Measurements from ENCODE around the gene RAET1G.
A peak's percentile ranks its signal among the peaks of the same experiment; 100 is the strongest.
"Not testable (repeated sequence)": the region's sequence is repeated elsewhere in the genome, so short reads cannot be mapped to it uniquely, and the experiment has no call there.

RAET1G gene

DNA sequence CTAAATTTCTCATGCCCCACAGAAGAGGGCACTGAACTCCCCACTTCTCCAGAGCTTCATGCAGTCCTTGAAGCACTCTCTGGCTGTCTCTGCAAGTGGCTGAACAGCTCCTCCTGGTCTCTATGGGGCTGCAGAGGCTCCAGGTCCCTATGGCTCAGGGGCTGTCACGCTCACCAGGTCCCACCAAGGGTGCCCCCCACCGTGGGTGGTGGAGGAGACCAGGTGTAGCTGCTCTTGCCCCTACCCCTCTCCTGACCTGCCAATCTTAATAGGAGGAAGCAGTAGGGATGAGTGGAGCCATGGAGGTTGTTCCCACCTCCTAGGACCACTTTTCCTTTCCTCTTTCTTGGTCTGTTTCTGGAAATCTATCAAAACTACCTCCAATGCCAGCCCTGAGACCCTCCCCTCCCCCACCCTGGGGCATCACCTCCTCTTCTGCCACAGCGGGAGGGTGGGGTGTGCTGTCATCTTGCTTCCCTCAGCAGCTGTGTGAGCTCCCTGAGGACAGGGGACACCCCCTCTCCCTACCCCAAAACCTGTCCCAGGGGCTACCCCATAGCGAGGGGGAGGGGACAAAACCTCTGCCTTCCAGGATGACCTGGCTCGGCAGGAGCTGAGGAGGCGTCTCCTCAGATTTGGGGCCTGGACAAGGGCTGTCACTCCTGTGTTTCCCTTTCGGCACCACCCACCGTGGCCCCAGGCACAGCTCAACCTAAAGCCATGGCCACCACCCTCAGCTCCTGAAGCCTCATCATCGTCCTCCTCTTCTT lies 13.0 kb downstream of the RAET1G start:
- no peak for DNase-seq

DNA sequence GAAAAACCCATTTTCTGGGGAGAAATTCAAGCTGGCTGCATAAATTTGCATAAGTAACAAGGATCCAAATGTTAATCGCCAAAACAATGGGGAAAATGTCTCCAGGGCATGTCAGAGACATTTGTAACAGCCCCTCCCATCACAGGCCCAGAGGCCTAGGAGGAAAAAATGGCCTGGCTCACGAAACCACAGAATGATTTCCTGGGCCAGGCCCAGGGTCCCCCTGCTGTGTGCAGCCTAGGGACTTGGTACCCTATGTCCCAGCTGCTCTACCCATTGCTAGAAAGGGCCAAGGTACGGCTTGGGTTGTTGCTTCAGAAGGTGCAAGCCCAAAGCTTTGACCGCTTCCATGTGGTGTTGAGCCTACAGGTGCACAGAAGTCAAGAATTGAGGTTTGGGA lies 14.4 kb downstream of the RAET1G start:
- not testable (repeated sequence) for DNase-seq

DNA sequence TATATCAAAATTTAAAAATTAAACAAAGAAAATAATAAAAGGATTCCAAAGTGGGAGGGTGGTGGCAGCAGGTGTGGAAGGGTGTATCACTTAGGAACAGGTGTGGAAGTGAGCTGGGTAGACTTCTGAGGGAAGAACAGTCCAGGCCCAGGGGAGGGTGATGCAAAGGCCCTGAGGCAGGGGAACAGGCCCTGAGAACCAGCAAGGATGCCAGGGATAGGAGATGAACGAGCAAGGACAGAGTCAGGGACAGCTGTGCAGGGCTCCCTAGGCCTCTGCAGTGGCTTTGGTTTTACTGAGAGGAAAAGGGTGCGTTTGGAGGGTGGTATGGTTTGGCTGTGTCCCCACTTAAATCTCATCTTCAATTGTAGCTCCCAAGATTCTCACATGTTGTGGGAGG lies 15.6 kb downstream of the RAET1G start:
- no peak for DNase-seq

DNA sequence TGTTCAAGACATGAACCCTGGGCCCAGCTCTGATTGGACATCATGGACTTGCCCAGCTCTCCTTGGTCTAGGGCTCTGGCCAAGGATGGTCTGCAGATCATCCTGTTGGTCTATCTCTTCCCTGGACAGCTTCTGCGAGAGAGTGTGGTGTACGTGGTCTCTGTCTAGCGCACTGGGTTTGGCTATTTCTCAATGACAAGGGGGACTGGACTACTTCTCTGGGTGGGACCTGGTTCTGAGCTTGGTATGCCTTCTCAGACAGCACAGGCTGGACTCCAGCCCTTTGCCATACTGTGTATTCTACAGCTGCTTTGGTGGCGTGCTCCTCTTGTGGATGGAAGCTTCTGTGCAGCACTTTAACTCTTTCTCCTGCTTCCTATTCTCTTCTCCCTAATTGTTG lies 16.5 kb downstream of the RAET1G start:
- DNase-seq: no peak

DNA sequence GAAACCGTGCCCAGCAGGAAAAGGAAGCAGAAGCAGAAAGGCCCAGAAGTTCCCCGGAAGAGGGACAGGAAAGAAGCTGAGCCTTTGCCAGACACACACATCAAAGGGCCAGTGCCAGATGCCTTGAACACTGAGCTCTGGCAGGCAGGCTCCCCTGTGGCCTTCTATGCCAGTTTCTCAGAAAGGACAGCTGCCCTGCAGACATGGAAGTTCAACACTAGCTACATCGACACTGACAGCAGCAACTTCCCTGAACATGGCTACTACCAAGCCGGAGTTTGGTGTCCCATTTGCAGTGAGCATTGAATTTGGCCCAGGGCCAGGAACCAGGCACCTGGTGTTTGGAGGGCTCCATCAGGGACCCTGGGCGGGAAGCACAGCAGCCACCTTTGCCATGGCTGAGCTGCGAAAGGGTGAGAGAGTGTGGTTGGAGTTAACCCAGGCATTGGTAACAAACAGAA lies 17.0 kb downstream of the RAET1G start:
- no peak for DNase-seq

DNA sequence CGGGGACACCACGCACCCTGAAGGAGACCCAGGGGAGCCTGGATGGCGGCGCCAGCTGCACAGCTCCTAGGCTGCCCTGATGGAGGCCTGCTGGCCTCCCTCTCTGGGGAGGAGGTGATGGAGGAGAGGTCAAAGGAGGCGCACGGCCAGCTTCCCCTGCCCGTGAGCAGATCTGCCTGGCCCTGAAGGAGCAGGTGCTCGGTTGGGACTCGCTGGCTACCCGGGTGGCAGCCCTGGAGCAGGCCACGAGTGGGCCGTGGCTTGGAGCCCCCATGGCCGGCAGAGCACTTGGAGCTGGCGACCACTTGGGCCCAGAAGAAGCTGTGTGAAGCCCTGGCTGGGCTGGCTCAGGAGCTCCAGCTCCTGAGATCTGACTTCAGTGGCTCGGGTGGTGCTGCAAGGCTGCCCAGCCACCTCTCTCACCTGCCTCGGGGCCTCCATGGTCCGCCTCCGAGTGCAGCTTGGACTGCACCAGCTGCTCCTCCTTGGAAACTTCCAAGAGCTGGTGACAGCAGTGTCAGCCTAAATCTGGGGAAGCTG lies 17.5 kb downstream of the RAET1G start:
- DNase-seq: no peak

DNA sequence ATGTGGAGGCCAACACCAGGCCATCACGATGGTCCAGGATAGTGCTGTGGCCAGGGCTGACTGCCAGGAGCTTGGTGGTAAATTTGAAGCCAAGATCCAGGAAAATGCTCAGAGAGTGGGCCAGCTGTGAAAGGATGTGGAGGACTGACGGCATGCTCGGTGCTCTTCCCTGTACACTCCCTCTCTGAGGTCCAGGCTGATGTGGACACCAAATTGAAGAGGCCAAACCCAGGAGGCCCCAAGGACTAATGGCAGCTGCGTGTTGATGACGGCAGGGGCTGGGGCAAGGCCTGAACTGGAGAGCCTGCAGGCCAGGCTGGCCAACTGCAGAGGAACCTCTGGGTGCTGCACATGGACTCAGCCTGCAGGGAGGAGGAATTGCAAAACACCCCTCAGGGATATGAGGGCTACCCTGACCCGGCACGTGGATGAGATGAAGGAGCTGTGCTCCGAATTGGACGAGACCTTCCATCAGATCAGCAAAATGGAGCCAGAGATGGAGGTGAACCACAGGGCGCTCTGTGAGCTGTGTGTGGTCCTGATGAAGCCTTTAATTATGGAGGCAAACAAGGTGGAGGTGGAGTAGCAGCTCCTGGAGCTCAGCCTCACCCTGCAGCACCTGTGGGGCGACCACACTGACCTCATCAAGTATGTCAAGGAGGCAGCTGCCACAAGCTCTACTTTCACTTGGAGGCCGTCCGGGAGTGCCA lies 18.1 kb downstream of the RAET1G start:
- no peak for DNase-seq

DNA sequence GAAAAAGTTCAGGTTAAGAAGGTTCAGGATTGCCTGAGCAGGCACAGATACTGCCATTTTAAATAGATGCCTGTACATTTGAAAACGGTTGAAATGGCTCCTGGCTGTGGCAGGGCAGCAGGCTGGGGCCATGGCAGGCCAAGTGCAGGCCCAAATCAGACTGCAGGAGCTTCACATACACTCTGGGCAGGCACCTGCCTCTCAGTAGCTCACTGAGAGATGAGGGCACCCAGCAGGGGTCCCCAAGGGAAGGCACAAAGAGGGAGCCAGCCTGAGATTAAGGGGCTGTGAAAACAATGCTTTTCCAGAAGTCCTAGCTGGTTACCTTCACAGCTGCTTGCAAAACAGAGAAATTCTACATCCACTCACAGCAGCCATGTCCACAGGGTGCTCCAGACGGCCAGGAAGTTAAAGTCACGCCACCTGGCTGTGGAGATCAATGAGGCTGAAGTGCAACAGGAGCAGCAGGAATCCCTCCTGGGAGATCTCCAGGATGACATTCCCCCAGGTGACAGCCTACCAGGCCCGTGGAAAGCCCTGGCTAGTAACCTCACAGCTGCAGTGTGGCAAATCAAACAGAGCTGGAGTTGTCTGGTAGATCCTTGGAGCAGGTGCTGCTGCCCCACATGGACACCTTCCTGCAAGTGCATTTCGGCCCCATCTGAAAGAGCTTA lies 18.8 kb downstream of the RAET1G start:
- peak; percentile 12 for DNase-seq

DNA sequence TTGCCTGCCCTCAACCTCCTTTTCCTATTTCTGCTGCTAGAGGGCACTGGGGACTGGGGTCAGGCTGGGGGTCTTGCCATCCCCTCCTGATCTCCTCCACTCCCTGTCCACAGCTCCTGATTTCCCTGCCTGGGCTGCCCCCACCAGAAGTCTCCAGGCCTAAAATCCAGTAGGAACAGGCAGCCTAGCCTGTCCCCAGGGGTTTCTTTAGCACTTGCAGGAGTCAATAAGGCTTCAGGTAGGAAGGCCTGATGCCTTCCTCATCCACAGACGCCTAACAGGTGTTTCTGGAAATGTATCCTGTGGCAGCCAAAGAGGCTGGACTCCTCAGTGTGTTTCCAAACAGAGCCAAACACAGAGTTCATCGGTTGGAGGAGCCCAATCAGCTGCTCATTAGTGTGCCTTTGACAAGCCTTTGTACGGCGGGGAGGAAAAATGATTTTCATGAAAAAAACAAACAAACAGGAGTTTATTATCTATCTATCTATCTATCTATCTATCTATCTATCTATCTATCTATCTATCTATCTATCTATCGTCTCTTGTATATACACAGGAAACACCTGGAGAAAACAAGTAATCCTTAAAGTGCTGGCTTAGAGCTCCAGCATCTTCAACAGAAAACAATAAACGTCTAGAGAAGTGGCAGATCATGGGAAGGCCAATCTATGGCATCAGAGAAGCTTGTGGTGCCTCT lies 21.3 kb downstream of the RAET1G start:
- no peak for DNase-seq

DNA sequence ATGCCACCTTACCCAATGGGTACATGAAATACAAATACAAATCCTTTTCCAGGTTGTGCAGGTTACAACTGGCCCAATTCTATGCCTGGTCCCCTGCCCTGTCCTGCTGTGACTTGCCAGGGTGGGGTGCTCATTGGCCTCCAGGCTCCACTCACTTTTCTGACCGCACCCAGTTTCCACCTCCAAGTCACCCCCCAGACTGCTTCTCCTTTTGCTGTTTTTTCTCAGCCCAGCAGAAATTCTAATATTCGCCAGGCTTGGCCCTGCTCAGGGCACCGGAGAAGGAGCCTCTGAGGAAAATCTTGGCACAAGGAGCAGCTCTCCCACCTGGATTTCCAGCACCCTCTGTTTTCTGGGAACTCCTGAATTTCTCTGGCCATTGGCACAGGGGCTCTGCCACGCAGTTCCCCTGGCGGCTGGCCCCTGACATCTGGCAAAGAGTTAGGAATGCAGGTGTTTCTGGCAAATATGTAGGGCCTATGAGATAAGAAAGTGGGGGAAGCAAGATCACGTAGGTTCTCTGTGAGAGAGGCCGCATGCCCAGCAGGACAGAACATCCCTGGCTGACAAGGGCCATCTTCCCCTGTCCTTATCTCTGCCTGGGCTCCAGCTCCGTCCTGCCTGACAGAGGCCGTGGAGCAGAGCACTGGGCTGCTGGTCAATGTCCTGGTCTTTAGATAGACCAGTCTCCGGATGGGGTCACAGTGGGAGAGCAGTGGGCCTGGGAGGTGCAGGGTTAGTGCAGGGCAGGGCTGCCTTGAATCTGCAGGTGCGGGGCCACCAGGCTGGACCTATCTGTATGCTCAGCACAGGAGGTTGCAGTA lies 22.1 kb downstream of the RAET1G start:
- DNase-seq: no peak

DNA sequence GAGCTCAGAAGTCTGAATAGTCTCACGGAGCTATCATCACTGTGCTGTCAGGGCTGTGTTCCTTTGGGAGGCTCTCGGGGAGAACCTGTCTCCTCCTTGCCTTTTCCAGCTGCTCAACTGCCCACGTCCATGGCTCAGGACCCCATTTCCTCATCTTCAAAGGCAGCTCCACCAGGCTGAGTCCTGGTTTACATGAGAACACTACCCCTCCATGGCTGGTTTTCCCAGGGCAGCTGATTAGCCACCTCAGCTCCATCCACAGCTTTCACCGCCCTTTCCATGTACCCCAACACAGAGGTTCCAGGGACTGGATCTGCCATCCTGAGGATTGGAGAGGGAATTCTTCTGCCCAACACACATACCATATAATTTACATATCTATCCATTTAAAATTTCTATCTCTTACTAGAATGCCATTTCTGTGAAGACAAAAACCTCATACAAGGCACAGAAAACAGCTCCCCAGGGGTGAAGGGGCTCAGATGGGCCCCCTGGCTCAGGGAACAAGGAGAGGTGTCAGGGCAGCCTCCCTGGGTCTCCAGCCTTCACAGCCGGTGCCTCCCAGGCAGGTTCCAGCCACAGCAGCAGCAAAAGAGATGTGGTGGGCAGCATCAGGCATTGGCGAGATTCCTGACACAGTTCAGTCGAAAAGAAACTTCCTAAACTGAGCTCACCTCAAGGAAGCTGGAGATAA lies 22.8 kb downstream of the RAET1G start:
- no peak for DNase-seq

DNA sequence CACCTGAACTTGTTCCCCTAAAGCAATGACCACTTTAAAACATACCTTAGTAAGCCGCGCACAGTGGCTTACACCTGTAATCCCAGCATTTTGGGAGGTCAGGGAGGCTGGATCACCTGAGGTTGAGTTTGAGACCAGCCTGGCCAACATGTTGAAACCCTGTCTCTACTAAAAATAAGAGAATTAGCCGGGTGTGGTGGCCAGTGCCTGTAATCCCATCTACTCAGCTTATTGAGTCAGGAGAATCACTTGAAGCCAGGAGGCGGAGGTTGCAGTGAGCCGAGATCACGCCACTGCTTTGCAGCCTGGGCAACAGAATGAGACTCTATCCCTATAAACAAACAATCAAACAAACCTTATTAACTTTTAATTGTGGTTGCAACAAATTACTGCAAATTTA lies 23.4 kb downstream of the RAET1G start:
- DNase-seq: no peak

DNA sequence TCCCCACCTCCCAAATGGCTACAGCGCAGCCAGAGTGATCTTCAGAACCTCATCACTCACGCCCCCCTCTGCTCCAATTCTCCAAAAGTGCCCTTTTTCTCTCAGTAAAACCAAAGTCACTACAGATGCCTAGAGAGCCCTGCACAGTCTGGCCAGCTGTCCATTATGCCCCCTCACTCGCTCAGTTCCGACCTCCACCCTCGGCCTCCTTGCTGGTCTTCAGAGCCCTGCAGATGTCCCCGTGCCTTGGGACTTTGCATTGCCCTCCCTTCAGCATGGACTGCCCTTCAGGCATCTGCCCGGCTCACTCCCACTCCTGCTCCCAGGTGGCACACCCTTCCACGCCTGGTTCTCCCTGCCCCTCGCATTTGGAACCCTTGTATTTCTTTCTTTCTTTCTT lies 24.0 kb downstream of the RAET1G start:
- DNase-seq: no peak

DNA sequence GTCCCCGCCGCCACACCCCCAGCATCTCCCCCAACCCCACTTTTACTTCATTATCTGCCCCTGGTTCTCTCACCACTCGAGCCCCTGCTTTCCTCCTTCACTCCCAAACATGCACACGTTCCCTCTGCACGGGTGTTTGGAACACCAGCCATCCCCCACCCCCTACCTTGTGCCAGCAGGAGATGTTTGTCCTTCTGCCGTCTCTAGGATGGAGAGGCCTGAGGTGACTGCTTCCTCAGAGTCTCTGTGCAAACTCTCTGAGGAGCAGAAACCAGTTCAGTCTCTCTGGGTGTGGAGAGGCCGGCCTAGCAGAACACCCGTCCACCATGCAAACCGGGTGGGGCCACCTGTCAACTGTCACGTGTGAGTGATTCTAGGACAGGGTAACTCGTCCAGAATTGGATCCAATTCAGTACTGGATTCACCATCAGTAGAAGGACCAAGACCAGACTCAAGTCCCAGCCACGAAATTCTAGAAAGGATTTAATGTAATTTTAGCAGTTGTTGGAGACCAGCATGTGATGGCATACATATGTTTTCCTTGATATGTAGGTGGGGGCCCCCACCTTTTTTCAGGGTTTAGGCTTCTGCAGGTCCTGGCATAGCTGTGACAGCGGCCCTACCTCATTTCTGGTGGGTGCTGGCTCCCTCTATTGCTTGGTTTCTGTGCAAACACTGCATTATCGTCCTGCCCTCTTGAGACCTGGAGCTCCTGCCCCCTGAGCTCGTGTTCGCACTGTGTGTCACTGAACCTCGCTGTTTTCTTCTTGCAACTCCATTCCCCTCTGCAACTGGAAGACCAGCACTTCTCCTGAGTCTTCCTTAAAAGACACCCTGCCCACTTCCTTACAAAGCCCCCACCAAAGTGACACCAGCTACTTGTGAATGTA lies 24.8 kb downstream of the RAET1G start, which contains the start of gene RAET1E:
Gene RAET1E (minus strand): TSS at position 259 of the 890 bp plus-strand sequence. CDS start 7,212 bp downstream, outside the sequence.
- DNase-seq: no peak

DNA sequence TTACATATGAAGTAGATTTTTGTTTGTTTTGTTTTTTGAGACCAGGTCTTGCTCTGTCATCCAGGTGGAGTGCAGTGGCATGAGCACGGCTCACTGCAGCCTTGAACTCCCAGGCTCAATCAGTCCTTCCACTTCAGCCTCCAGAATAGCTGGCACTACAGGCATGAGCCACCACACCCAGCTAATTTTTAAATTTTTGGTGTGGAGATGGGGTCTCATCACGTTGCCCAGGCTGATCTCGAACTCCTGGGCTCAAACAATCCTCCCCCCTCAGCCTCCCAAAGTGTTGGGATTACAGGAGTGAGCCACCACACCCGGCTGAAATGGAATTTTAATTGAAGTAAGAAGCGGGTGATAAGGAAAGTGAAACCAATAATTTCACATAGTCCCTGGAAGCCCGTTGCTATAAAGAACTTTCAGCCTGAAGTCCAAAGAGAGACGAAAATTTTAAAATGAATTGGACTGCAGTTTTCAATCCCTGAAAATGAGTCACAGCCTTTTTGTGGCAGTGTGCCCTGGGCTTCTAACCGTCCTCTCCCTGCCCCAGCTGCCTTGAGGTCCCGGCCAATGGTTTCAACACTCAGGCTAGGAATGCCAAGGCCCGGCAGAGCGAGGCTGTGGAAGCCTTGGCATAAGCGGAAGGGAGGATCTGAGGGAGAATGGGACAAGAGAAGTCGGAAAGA lies 25.8 kb downstream of the RAET1G start:
- no peak for DNase-seq

DNA sequence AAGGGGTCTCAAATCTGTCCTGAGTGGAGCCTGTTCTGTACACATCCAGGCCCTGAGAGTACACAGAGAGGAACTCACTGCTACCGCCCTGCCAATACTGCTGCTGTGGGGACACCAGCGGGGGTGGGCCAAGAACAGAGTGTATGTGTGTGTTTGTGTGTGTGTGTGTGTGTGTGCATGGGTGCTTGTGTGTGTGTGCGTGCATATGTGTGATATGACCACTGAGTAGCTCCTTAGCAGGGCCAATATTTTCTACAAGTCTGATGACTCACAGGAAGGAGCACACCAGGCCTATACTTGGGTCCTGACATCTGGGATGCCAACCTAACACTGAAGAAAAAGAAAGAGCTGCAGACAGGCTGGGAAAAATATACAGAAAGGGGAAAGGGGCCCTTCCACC lies 26.4 kb downstream of the RAET1G start:
- no peak for DNase-seq

DNA sequence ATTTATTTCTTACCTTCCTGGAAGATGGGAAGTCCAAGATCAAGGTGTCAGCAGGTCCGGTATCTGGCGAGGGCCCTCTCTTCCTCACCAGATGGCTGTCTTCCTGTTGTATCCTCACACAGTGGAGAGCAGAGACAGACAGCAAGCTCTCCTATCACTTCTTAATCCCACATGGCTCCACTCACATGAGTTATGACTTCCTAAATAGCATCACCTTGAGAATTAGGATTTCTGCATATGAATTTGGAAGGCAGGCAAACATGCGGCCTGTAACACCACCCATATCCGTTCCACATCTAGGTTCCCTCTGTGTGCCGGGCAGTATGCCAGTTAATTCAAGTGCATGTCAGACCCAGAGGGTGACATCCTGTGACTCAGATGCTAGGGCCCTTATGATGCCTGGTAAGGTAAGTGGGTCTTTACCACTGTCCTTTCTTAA lies 27.1 kb downstream of the RAET1G start:
- no peak for DNase-seq

DNA sequence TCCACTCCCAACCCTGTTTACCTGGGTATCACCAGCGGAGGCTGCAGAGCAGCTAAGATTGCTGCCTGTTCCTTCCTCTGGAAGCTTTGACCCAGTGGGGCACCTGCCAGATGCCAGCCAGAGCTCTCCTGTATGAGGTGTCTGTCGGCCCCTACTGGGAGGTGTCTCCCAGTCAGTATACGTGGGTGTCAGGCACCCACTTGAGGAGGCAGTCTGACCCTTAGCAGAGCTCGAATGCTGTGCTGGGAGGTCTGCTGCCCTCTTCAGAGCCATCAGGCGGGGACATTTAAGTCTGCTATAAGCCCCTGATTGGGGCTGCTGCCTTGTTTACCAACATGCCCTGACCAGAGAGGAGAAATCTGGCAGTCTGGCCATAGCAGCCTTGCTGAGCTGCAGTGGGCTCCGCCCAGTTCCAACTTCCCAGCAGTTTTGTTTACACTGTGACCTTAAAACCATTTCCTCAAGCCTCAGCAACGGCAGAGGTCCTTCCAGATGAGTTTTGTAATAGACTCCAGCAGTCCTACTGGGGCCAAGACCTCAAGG lies 27.8 kb downstream of the RAET1G start:
- DNase-seq: no peak

DNA sequence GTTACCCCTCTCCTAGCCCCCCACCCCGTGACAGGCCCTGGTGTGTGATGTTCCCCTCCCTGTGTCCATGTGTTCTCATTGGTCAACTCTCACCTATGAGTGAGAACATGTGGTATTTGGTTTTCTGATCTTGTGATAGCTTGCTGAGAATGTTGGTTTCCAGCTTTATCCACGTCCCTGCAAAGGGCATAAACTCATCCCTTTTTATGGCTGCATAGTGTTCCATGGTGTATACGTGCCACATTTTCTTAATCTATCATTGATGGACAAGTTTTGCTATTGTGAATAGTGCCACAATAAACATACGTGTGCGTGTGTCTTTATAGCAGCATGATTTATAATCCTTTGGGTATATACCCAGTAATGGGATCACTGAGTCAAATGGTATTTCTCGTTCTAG lies 31.1 kb downstream of the RAET1G start:
- not testable (repeated sequence) for DNase-seq
